Sigmoid colon (tissue), 7 donors: ENCODE results near the gene ATG4A. TPM values are rescaled to one million over a fixed set of nuclear protein-coding genes. Genes with fewer than 3 reads are reported as not detected.

Experiments used
- DNase-seq: peaks from one replicate; pipeline ENCODE4 v3.0.0-alpha.2; 2019
- H3K27ac ChIP-seq, 4 donors: fragments of 200-600 bp; sonication (generic); one replicate each; pipeline ENCODE4 v1.5.1; 2016 to 2019; ENCODE audit warnings: mild to moderate bottlenecking in 1 of 4
- H3K27me3 ChIP-seq, 3 donors: fragments of 200-600 bp; sonication (generic); one replicate each; pipeline ENCODE4 v1.5.1; 2019; ENCODE audit warnings: mild to moderate bottlenecking in 1 of 3
- H3K36me3 ChIP-seq, 4 donors: fragments of 200-600 bp; sonication (generic); one replicate each; pipeline ENCODE4 v1.5.1; 2016 to 2019
- H3K4me1 ChIP-seq, 4 donors: fragments of 200-600 bp; sonication (generic); one replicate each; pipeline ENCODE4 v1.5.1; 2017 to 2019
- H3K4me3 ChIP-seq, 4 donors: fragments of 200-600 bp; sonication (generic); one replicate each; pipeline ENCODE4 v1.5.1; 2017 to 2019; ENCODE audit warnings: mild to moderate bottlenecking in 2 of 4, moderate library complexity in 1 of 4
- H3K9me3 ChIP-seq, 4 donors: fragments of 200-600 bp in 3 of 4; sonication (generic) in 3 of 4; one replicate each; pipeline versions ENCODE4 v1.5.1 to v1.6.1; 2013 to 2019
- CTCF ChIP-seq, 4 experiments: fragments of 450-650 bp in 3 of 4; fragments of 200-600 bp in 1 of 4; IDR thresholded peaks; one replicate each; pipeline ENCODE4 v1.5.1; 2016 to 2019; ENCODE audit warnings: antibody characterized with exemption in 4 of 4, mild to moderate bottlenecking in 3 of 4, moderate library complexity in 2 of 4
- EP300 ChIP-seq, 4 donors: sonication (generic); formaldehyde crosslinking; IDR thresholded peaks; one replicate each; pipeline ENCODE4 v1.6.1; 2017; ENCODE audit warnings: antibody characterized with exemption in 4 of 4
- POLR2A ChIP-seq, 2 donors: fragments of 450-650 bp; IDR thresholded peaks; one replicate each; pipeline ENCODE4 v1.6.1; 2016; ENCODE audit warnings: antibody characterized with exemption in 2 of 2, mild to moderate bottlenecking in 2 of 2, moderate library complexity in 2 of 2
- POLR2AphosphoS5 ChIP-seq, 4 donors: sonication (generic); formaldehyde crosslinking; IDR thresholded peaks; one replicate each; pipeline ENCODE4 v1.6.1; 2017; ENCODE audit warnings: antibody characterized with exemption in 4 of 4
- WGBS, 2 donors: extraction: QIAGEN DNeasy Blood & Tissue Kit; methylation state at CpG; one replicate each; pipeline ENCODE4 v1.1.7; 2013; 5-methylcytosine and 5-hydroxymethylcytosine counted together
- intact Hi-C: fragments of 100-400 bp; cut with DNase I; formaldehyde crosslinking; loops from one replicate; pipeline ENCODE4 v1.15.1; 2023
- polyA plus RNA-seq, 3 donors: library from polyadenylated mRNA; stranded (reverse); fragments of 200-250 nt; gene quantifications; one replicate each; pipeline ENCODE4 v1.2.3, GENCODE V29; 2013
- total RNA-seq, 4 donors: library from RNA; depleted of rRNA; stranded (reverse); fragments of >200 nt; gene quantifications; one replicate each; pipeline ENCODE4 v1.1.0, GENCODE V29; 2016
- donor health status: healthy with polysubstance abuse.
- donor health status: Bipolar disorder and iron deficiency.
- donor health status: healthy.

The ATG4A gene
- total and polyA plus RNA-seq, 7 donors: 5.0 to 38.6 (median 14.3) TPM

- no peak overlapping the region for H3K27ac ChIP-seq
- intact Hi-C loops: no loop called here
- H3K4me1 ChIP-seq: no peaks in the 10 kb centered on the region
- TF ChIP-seq EP300 (IDR thresholded peaks at IDR 0.05) (no peak), CTCF (IDR thresholded peaks at IDR 0.05) (no peak), POLR2AphosphoS5 (IDR thresholded peaks at IDR 0.05) (no peak), POLR2A (IDR thresholded peaks at IDR 0.05) (no peak)
- H3K36me3 ChIP-seq: peaks cover 0 to 5% (median 0%) of the 10 kb centered on the region in 4 donors
- H3K9me3 ChIP-seq: no peaks in the 10 kb centered on the region
- no peaks in the 10 kb centered on the region for H3K27me3 ChIP-seq
- no peak for DNase-seq
- 96 to 99% methylated on average over 8 of the region's 8 CpGs for WGBS, 2 donors
- H3K4me3 ChIP-seq: no peak overlapping the region
Observed at GRCh38 chrX:108132034-108132433, 40.5 kb downstream of the ATG4A start.

- DNase-seq: no peak
- H3K4me1 ChIP-seq: no peaks in the 10 kb centered on the region
- WGBS, 2 donors: 85 to 93% methylated on average over 2 of the region's 2 CpGs
Observed at GRCh38 chrX:108132876-108133275, 41.3 kb downstream of the ATG4A start.

GRCh38 chrX:108134724-108135123 is 43.1 kb downstream of the ATG4A start:
- no peak overlapping the region for H3K27ac ChIP-seq
- H3K27me3 ChIP-seq: no peaks in the 10 kb centered on the region
- H3K4me3 ChIP-seq: no peak overlapping the region
- peaks cover 0 to 11% (median 0%) of the 10 kb centered on the region in 4 donors for H3K36me3 ChIP-seq
- DNase-seq: no peak
- intact Hi-C loops: no loop called here
- no peak for TF ChIP-seq POLR2AphosphoS5 (IDR thresholded peaks at IDR 0.05)
- no peak for TF ChIP-seq CTCF (IDR thresholded peaks at IDR 0.05)
- TF ChIP-seq EP300 (IDR thresholded peaks at IDR 0.05): no peak
- TF ChIP-seq POLR2A (IDR thresholded peaks at IDR 0.05): no peak
- H3K4me1 ChIP-seq: no peaks in the 10 kb centered on the region
- whole genome bisulfite sequencing, 2 donors: 90 to 91% methylated on average over 1 of the region's 1 CpG
- H3K9me3 ChIP-seq: no peaks in the 10 kb centered on the region

More at GRCh38 chrX:108132876-108133275, 41.3 kb downstream of the ATG4A start:
- H3K9me3 ChIP-seq: no peaks in the 10 kb centered on the region
- peaks cover 0 to 5% (median 0%) of the 10 kb centered on the region in 4 donors for H3K36me3 ChIP-seq
- H3K4me3 ChIP-seq: no peak overlapping the region
- H3K27ac ChIP-seq: no peak overlapping the region
- H3K27me3 ChIP-seq: no peaks in the 10 kb centered on the region
- TF ChIP-seq POLR2A (IDR thresholded peaks at IDR 0.05) (no peak), EP300 (IDR thresholded peaks at IDR 0.05) (no peak), CTCF (IDR thresholded peaks at IDR 0.05) (no peak), POLR2AphosphoS5 (IDR thresholded peaks at IDR 0.05) (no peak)
- intact Hi-C loops: no loop called here

GRCh38 chrX:108138814-108139702 is 47.5 kb downstream of the ATG4A start:
- Histone ChIP-seq H3K27me3 (no peaks in the 10 kb centered on the region), H3K36me3 (peaks cover 0 to 11% (median 0%) of the 10 kb centered on the region in 4 donors), H3K4me3 (no peak overlapping the region), H3K27ac (no peak overlapping the region), H3K9me3 (no peaks in the 10 kb centered on the region), H3K4me1 (no peaks in the 10 kb centered on the region)
- DNase-seq: no peak
- intact Hi-C loops: no loop called here
- 84 to 91% methylated on average over 7 of the region's 7 CpGs for WGBS, 2 donors
- TF ChIP-seq POLR2A (IDR thresholded peaks at IDR 0.05) (no peak), CTCF (IDR thresholded peaks at IDR 0.05) (peak in 2 of 4 experiments; percentile 11 to 32)
